ENCODE data around the gene MTG2. TPM values are rescaled to one million over a fixed set of nuclear protein-coding genes. Genes with fewer than 3 reads are reported as not detected.

Gene MTG2
- total RNA-seq, 8 experiments from 2014 or later = 18.9 to 51.2 (median 27.3) TPM

- in situ Hi-C loops (cut with MboI; ENCODE audit: low pct_unique_long_range_greater_than_20kb in 2 of 9, low sequenced_read_pairs in 9 of 9, unreplicated experiment in 9 of 9) = loop anchor here in 1 of 9 experiments (25.0 kb wide), 1 partner anchor 190 kb away; the partner anchor contains the start of gene RPS21
- Histone ChIP-seq H3K4me3 (no peak overlapping the region), H3K4me1 (replicated peaks in 1 of 2) (no peaks in the 10 kb centered on the region), H3K27ac (no peak overlapping the region)
- WGBS, 10 experiments = 0 to 100% (median 93%) methylated on average over 1 to 8 of the region's 9 CpGs; no CpG with 5 or more reads in 3 of the 10 experiments
- ATAC-seq (replicated peaks in 6 of 8) = no peak
Measured at GRCh38 chr20:62197311-62197710, 14.5 kb downstream of the MTG2 start.

GRCh38 chr20:62197801-62198200 lies 15.0 kb downstream of the MTG2 start:
- ATAC-seq (replicated peaks in 6 of 8) = no peak
- H3K4me1 ChIP-seq (replicated peaks in 1 of 2) = no peaks in the 10 kb centered on the region
- no peak overlapping the region for H3K4me3 ChIP-seq
- in situ Hi-C loops (cut with MboI; ENCODE audit: low pct_unique_long_range_greater_than_20kb in 2 of 9, low sequenced_read_pairs in 9 of 9, unreplicated experiment in 9 of 9) = loop anchor here in 1 of 9 experiments (25.0 kb wide), 1 partner anchor 190 kb away; the partner anchor contains the start of gene RPS21
- 83 to 100% (median 90%) methylated on average over 1 to 14 of the region's 18 CpGs; no CpG with 5 or more reads in 1 of the 10 experiments for whole genome bisulfite sequencing, 10 experiments
- H3K27ac ChIP-seq = no peak overlapping the region

GRCh38 chr20:62198496-62198895 lies 15.7 kb downstream of the MTG2 start:
- no peak for ATAC-seq (replicated peaks in 6 of 8)
- WGBS, 10 experiments = 90 to 100% (median 97%) methylated on average over 2 to 4 of the region's 17 CpGs; no CpG with 5 or more reads in 6 of the 10 experiments
- in situ Hi-C loops (cut with MboI; ENCODE audit: low pct_unique_long_range_greater_than_20kb in 2 of 9, low sequenced_read_pairs in 9 of 9, unreplicated experiment in 9 of 9) = loop anchor here in 1 of 9 experiments (25.0 kb wide), 1 partner anchor 189 kb away; the partner anchor contains the start of gene RPS21
- Histone ChIP-seq H3K4me1 (replicated peaks in 1 of 2) (no peaks in the 10 kb centered on the region), H3K27ac (no peak overlapping the region), H3K4me3 (no peak overlapping the region)

GRCh38 chr20:62198931-62199330 lies 16.1 kb downstream of the MTG2 start:
- no peak for ATAC-seq (replicated peaks in 6 of 8)
- no peak overlapping the region for H3K27ac ChIP-seq
- WGBS, 10 experiments = 93 to 100% (median 100%) methylated on average over 1 to 11 of the region's 18 CpGs; no CpG with 5 or more reads in 3 of the 10 experiments
- in situ Hi-C loops (cut with MboI; ENCODE audit: low pct_unique_long_range_greater_than_20kb in 2 of 9, low sequenced_read_pairs in 9 of 9, unreplicated experiment in 9 of 9) = loop anchor here in 1 of 9 experiments (25.0 kb wide), 1 partner anchor 188 kb away; the partner anchor contains the start of gene RPS21
- no peaks in the 10 kb centered on the region for H3K4me1 ChIP-seq (replicated peaks in 1 of 2)
- no peak overlapping the region for H3K4me3 ChIP-seq

DNA sequence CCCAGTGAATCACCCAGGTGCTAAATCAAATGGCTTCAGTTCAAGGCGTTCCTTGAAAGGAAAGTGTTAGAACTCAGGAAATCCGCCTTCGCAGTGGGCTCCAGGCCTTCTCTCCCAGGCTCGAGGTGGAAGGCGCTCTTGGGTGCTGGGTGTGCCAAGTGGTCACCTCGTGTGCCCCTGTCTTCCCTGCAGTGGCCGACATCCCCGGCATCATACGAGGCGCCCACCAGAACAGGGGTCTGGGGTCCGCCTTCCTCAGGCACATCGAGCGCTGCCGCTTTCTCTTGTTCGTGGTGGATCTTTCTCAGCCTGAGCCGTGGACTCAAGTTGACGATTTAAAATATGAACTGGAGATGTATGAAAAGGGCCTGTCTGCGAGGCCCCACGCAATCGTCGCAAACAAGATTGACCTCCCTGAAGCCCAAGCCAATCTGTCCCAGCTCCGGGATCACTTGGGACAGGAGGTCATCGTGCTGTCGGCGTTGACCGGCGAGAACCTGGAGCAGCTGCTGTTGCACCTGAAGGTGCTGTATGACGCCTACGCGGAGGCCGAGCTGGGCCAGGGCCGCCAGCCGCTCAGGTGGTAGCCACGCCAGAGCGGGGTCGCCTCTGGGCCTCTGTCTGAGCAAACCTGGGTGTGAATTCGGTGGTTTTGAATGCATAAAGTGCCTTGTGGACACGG lies 17.8 kb downstream of the MTG2 start:
- no peak for ATAC-seq (replicated peaks in 6 of 8)
- H3K27ac ChIP-seq = no peak overlapping the region
- in situ Hi-C loops (cut with MboI; ENCODE audit: low pct_unique_long_range_greater_than_20kb in 2 of 9, low sequenced_read_pairs in 9 of 9, unreplicated experiment in 9 of 9) = no loop called here
- no peak overlapping the region for H3K4me3 ChIP-seq
- WGBS, 10 experiments = 40 to 100% (median 96%) methylated on average over 1 to 29 of the region's 38 CpGs; no CpG with 5 or more reads in 2 of the 10 experiments
- H3K4me1 ChIP-seq (replicated peaks in 1 of 2) = no peaks in the 10 kb centered on the region

GRCh38 chr20:62201173-62202082 lies 18.6 kb downstream of the MTG2 start:
- in situ Hi-C loops (cut with MboI; ENCODE audit: low pct_unique_long_range_greater_than_20kb in 2 of 9, low sequenced_read_pairs in 9 of 9, unreplicated experiment in 9 of 9) = no loop called here
- no peaks in the 10 kb centered on the region for H3K4me1 ChIP-seq (replicated peaks in 1 of 2)
- H3K4me3 ChIP-seq = no peak overlapping the region
- no peak for ATAC-seq (replicated peaks in 6 of 8)
- 85 to 97% (median 95%) methylated on average over 4 to 6 of the region's 38 CpGs; no CpG with 5 or more reads in 7 of the 10 experiments for WGBS, 10 experiments
- H3K27ac ChIP-seq = no peak overlapping the region

GRCh38 chr20:62202083-62202395 lies 19.2 kb downstream of the MTG2 start:
- Histone ChIP-seq H3K4me1 (replicated peaks in 1 of 2) (peaks cover 0 to under 1% of the 10 kb centered on the region in 2 donors), H3K27ac (no peak overlapping the region), H3K4me3 (no peak overlapping the region)
- no peak for ATAC-seq (replicated peaks in 6 of 8)
- in situ Hi-C loops (cut with MboI; ENCODE audit: low pct_unique_long_range_greater_than_20kb in 2 of 9, low sequenced_read_pairs in 9 of 9, unreplicated experiment in 9 of 9) = no loop called here
- WGBS, 10 experiments = 81 to 100% (median 83%) methylated on average over 1 to 4 of the region's 5 CpGs; no CpG with 5 or more reads in 7 of the 10 experiments

GRCh38 chr20:62202676-62203377 lies 20.0 kb downstream of the MTG2 start:
- WGBS, 10 experiments = 58 to 100% (median 83%) methylated on average over 1 to 12 of the region's 23 CpGs; no CpG with 5 or more reads in 1 of the 10 experiments
- Histone ChIP-seq H3K4me3 (no peak overlapping the region), H3K27ac (no peak overlapping the region), H3K4me1 (replicated peaks in 1 of 2) (peaks cover 8 to 9% of the 10 kb centered on the region in 2 donors)
- no peak for ATAC-seq (replicated peaks in 6 of 8)
- in situ Hi-C loops (cut with MboI; ENCODE audit: low pct_unique_long_range_greater_than_20kb in 2 of 9, low sequenced_read_pairs in 9 of 9, unreplicated experiment in 9 of 9) = no loop called here

- in situ Hi-C loops (cut with MboI; ENCODE audit: low pct_unique_long_range_greater_than_20kb in 2 of 9, low sequenced_read_pairs in 9 of 9, unreplicated experiment in 9 of 9) = no loop called here
- WGBS, 10 experiments = 78 to 100% (median 90%) methylated on average over 1 to 9 of the region's 22 CpGs; no CpG with 5 or more reads in 5 of the 10 experiments
- no peak for ATAC-seq (replicated peaks in 6 of 8)
- H3K4me3 ChIP-seq = no peak overlapping the region
- H3K4me1 ChIP-seq (replicated peaks in 1 of 2) = peaks cover 10 to 11% of the 10 kb centered on the region in 2 donors
- no peak overlapping the region for H3K27ac ChIP-seq
Measured at GRCh38 chr20:62203378-62204030, 20.7 kb downstream of the MTG2 start.

GRCh38 chr20:62205618-62206387 lies 23.0 kb downstream of the MTG2 start:
- whole genome bisulfite sequencing, 10 experiments = 80 to 96% methylated on average over 2 to 4 of the region's 38 CpGs; no CpG with 5 or more reads in 8 of the 10 experiments
- peaks cover 15 to 23% of the 10 kb centered on the region in 2 donors for H3K4me1 ChIP-seq (replicated peaks in 1 of 2)
- no peak overlapping the region for H3K4me3 ChIP-seq
- in situ Hi-C loops (cut with MboI; ENCODE audit: low pct_unique_long_range_greater_than_20kb in 2 of 9, low sequenced_read_pairs in 9 of 9, unreplicated experiment in 9 of 9) = no loop called here
- no peak overlapping the region for H3K27ac ChIP-seq
- ATAC-seq (replicated peaks in 6 of 8) = no peak

DNA sequence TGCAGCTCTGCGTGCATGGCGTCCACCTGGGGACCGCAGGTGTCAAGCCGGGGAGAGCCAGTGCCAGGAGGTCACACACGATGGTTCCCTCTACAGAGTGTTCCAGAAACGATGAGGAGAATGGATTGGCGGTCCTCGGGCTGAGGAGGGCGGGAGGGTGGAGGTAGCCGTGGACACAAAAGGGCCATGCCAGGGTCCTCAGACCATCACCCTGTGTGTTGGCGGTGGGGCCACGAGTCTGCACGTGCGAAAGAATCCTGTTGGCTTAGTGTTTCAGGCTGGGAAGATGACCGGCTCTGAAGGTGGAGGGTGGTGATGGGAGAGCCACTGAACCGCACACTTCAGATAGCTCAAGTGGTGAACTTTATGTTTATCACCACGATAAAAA lies 23.6 kb downstream of the MTG2 start:
- H3K4me3 ChIP-seq = no peak overlapping the region
- ATAC-seq (replicated peaks in 6 of 8) = no peak
- WGBS, 10 experiments = 67 to 87% (median 73%) methylated on average over 1 to 3 of the region's 17 CpGs; no CpG with 5 or more reads in 7 of the 10 experiments
- in situ Hi-C loops (cut with MboI; ENCODE audit: low pct_unique_long_range_greater_than_20kb in 2 of 9, low sequenced_read_pairs in 9 of 9, unreplicated experiment in 9 of 9) = no loop called here
- no peak overlapping the region for H3K27ac ChIP-seq
- H3K4me1 ChIP-seq (replicated peaks in 1 of 2) = peaks cover 15 to 27% of the 10 kb centered on the region in 2 donors

Measured in motor neuron (in vitro differentiated cells).